Spleen (tissue), 7 donors: ENCODE measurements around the gene ZNF672.

ENCODE experiments used
- POLR2A ChIP-seq, 3 donors: fragments of 450-650 bp; IDR thresholded peaks; one replicate each; pipeline ENCODE4 v1.5.1; 2017; ENCODE audit warnings: antibody characterized with exemption in 3 of 3, mild to moderate bottlenecking in 1 of 3
- POLR2AphosphoS5 ChIP-seq, 3 donors: sonication (generic); formaldehyde crosslinking; IDR thresholded peaks; one replicate each; pipeline ENCODE4 v1.5.1; 2017; ENCODE audit warnings: antibody characterized with exemption in 3 of 3
- TF ChIP-seq, protein P1 (sequence below), 11 experiments: fragments of 200-600 bp in 7 of 11; fragments of 450-650 bp in 4 of 11; sonication (generic) in 4 of 11; IDR thresholded peaks in 8 of 11; conservative IDR thresholded peaks in 3 of 11; 1 replicate in 7 of 11; 2 replicates in 4 of 11; pipeline versions ENCODE4 v1.4.0 to v1.8.0; 2016 to 2021; ENCODE audit warnings: antibody characterized with exemption in 11 of 11, inconsistent platforms in 4 of 11, mild to moderate bottlenecking in 1 of 11
- donor health status: DM: no; HTN: no; CAD: no; lungs with moderate emphysema.
- donor health status: DM: no; HTN: no; CAD: no.
- donor health status: DM: no; HTN: no; CAD: no.

DNA sequence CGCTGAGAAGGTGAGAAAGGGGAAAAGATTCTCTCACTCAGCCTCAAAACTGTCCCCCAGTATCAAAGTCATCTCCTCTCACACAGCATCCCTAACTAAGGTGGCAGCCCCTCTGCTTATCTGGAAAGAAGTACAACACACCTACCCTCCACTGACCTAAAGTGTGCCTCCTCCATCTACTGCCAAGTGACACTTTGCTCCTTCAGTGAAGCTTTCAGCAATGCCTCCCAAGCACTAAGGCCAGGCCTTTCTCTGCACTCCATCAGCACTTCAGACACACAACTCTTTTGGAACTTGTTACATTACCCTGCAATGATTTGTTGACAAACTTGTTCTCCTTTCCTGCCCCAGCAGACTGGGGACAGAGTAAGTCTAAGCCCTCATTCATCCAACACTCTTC is 13.7 kb upstream of the ZNF672 start:
- TF ChIP-seq, protein P1, sequence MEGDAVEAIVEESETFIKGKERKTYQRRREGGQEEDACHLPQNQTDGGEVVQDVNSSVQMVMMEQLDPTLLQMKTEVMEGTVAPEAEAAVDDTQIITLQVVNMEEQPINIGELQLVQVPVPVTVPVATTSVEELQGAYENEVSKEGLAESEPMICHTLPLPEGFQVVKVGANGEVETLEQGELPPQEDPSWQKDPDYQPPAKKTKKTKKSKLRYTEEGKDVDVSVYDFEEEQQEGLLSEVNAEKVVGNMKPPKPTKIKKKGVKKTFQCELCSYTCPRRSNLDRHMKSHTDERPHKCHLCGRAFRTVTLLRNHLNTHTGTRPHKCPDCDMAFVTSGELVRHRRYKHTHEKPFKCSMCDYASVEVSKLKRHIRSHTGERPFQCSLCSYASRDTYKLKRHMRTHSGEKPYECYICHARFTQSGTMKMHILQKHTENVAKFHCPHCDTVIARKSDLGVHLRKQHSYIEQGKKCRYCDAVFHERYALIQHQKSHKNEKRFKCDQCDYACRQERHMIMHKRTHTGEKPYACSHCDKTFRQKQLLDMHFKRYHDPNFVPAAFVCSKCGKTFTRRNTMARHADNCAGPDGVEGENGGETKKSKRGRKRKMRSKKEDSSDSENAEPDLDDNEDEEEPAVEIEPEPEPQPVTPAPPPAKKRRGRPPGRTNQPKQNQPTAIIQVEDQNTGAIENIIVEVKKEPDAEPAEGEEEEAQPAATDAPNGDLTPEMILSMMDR (IDR thresholded peaks at IDR 0.05 in 8 of 11, conservative IDR thresholded peaks at IDR 0.05 in 3 of 11), result no peak
- TF ChIP-seq POLR2A (IDR thresholded peaks at IDR 0.05), result no peak
- TF ChIP-seq POLR2AphosphoS5 (IDR thresholded peaks at IDR 0.05), result no peak
